DOHH2 (cell line): ENCODE data around the gene KLRC4.
"Not testable (repeated sequence)": the region's sequence is repeated elsewhere in the genome, so short reads cannot be mapped to it uniquely, and the experiment has no call there.

Source experiments
- EZH2phosphoT487 ChIP-seq: fragments of 200-600 bp; sonication (generic); IDR thresholded peaks from 2 replicates; pipeline ENCODE4 v1.6.1; 2017; ENCODE audit warnings: borderline replicate concordance, mild to moderate bottlenecking, antibody characterized with exemption, low read length, moderate library complexity, mixed read lengths
- TF ChIP-seq, protein P1 (sequence below): fragments of 200-600 bp; sonication (generic); IDR thresholded peaks from one replicate; pipeline ENCODE4 v1.5.1; 2014; ENCODE audit warnings: antibody characterized with exemption, mild to moderate bottlenecking, low read depth, low read length; ENCODE audit not compliant: poor library complexity, severe bottlenecking

DNA sequence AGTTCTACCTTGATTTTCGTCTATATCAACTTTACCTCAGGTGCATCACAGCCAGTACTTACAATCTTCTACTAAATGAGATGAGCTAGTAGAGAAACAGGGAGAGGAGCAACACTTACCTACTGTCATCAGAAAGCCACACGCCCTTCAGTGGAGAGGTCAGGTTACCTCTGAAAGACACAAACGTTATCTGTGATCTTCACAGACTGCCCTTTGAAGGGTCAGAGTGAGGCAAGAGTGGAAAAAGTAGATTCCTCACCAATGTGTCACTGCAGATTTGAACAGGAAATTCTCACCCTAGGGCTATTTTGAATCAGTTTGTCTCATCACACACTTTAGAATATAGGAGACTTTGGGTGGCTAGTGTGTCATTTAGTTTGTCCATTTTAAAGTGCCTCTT lies 12.6 kb upstream of the KLRC4 start:
- TF ChIP-seq, protein P1, sequence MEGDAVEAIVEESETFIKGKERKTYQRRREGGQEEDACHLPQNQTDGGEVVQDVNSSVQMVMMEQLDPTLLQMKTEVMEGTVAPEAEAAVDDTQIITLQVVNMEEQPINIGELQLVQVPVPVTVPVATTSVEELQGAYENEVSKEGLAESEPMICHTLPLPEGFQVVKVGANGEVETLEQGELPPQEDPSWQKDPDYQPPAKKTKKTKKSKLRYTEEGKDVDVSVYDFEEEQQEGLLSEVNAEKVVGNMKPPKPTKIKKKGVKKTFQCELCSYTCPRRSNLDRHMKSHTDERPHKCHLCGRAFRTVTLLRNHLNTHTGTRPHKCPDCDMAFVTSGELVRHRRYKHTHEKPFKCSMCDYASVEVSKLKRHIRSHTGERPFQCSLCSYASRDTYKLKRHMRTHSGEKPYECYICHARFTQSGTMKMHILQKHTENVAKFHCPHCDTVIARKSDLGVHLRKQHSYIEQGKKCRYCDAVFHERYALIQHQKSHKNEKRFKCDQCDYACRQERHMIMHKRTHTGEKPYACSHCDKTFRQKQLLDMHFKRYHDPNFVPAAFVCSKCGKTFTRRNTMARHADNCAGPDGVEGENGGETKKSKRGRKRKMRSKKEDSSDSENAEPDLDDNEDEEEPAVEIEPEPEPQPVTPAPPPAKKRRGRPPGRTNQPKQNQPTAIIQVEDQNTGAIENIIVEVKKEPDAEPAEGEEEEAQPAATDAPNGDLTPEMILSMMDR = not testable (repeated sequence)
- not testable (repeated sequence) for TF ChIP-seq EZH2phosphoT487
